Cerebellar cortex (tissue), 1 donor: ENCODE measurements around the gene MORN1.
"Not testable (repeated sequence)": the region's sequence is repeated elsewhere in the genome, so short reads cannot be mapped to it uniquely, and the experiment has no call there.

Source experiments
- DNase-seq: peaks from one replicate; pipeline ENCODE4 v3.0.0-alpha.2; 2015; ENCODE audit warnings: low spot score

MORN1 gene

GRCh38 chr1:2391041-2391930, at the start of gene MORN1, which contains the start of gene RER1:
TSS of gene MORN1 (minus strand) at chr1:2391554. CDS start at chr1:2391533, 21 bp downstream.
TSS of gene RER1 (plus strand) at chr1:2391841. CDS start at chr1:2395791, 3,950 bp downstream.
- peak; percentile 98 for DNase-seq

DNA sequence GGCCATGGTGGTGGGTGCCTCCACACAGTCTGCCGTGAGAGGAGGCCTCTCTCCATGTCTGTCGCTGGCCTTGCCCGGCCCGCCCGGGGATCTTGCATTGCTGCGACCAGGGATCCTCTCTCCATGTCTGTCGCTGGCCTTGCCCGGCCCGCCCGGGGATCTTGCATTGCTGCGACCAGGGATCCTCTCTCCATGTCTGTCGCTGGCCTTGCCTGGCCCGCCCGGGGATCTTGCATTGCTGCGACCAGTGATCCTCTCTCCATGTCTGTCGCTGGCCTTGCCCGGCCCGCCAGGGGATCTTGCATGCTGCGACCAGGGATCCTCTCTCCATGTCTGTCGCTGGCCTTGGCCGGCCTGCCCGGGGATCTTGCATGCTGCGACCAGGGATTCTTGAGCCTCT, 49.0 kb upstream of the MORN1 start:
- DNase-seq = not testable (repeated sequence)

DNA sequence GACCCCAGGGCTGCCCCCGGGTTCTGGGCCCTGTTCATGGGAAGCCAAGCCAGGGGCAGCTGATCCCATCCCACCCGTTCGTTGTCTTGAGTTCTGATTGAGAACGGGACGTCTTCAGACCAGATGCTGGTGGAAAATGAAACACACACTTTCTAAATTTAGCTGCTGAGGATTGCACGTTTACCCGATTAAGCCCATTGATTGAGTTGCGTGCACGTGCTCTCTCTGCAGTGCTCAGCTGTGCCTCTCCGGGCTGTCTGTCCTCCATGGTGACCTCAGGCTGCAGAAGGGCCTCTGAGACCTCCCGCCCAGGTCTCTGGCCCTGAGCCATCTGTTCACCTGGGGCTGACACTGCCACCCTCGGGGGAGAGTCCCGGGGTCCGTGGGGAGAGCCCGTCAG, 48.0 kb upstream of the MORN1 start:
- DNase-seq = no peak

- no peak for DNase-seq
Observed at GRCh38 chr1:2438641-2439040, 47.3 kb upstream of the MORN1 start.

GRCh38 chr1:2438038-2438437, 46.7 kb upstream of the MORN1 start:
- DNase-seq = peak; percentile 83

GRCh38 chr1:2437617-2438016, 46.3 kb upstream of the MORN1 start:
- no peak for DNase-seq

DNA sequence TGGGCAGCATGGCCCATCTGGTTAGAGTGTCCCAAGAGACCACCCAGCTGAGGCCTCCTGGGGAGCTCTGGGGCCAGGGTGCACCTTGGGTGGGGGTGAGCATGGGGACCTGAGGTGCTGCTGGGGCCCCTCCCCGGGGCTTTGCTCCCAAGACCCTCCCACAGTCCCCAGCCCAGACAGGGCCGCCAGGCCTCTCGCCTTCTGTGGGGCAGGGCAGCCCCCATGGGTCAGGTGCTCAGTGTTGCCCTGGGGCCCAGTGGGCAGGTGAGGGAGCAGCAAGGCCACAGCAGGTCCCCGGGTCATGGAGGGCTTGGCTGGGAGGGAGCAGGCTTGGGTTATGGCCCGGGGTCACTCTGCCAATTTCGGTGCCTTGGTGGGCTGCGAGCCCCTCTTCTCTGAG, 45.5 kb upstream of the MORN1 start:
- no peak for DNase-seq

- DNase-seq = no peak
Observed at GRCh38 chr1:2435746-2436355, 44.5 kb upstream of the MORN1 start.

DNA sequence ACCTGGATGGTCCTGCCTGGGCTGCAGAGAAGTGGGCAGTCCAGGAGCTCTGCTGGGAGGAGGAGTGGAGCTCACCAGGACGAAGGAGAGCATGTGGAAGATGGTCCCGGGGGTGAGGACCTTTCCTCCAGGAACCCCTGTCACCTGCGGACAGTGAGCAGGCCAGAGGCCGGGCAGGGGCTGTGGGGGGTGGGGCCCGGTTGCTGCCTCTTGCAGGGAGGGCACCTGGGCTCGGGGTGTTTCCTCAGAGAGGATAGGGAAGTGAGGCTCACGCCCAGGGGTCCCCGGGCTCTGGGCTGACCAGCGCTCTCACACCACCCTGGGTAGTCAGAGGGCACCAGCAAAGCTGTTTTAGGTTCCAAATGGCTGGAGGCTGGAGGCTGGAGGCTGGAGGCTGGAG, 43.7 kb upstream of the MORN1 start:
- DNase-seq = no peak

- DNase-seq = no peak
Observed at GRCh38 chr1:2433936-2434655, 42.7 kb upstream of the MORN1 start.

DNA sequence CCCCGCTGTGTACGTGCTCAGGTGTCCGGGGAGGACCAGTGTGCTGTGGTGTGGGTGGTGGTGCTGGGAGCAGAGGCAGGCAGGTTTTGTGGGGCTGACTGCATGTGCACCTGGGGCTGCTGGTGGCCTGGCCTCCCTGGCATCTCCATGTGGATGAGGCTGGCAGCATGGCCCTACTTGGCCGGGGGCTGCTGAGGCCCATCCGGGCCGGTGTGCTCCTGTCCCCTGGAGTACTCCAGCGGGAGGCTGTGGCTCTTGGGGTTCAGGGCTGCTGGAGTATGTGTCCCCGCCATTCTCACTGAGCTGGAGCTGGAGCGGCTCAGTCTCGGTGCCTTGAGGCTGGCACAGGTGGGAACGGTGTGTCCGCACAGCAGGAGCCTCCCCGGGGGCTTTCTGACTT, 41.8 kb upstream of the MORN1 start:
- no peak for DNase-seq

DNA sequence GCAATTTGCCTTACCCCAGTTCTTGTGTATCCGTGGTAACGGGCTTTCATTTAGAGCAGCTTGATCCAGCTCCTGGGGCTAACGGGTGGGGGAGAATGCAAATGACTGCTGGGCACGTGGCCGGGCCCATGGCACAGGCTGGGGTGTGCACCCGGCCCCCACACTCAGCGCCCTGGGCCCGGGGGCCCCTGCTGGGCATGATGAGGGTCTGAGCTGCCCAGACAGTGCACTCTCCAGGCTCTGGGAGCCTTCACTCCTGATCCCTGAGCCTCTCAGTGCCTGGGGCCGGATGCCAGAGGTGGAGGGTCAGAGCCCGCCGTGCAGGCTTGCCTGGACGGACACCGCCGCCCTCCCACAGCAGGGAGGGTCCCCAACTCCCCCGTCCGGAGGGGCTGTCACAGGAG, 41.1 kb upstream of the MORN1 start:
- no peak for DNase-seq

- no peak for DNase-seq
Observed at GRCh38 chr1:2431518-2431917, 40.2 kb upstream of the MORN1 start.

- DNase-seq = no peak
Observed at GRCh38 chr1:2431103-2431502, 39.7 kb upstream of the MORN1 start.

DNA sequence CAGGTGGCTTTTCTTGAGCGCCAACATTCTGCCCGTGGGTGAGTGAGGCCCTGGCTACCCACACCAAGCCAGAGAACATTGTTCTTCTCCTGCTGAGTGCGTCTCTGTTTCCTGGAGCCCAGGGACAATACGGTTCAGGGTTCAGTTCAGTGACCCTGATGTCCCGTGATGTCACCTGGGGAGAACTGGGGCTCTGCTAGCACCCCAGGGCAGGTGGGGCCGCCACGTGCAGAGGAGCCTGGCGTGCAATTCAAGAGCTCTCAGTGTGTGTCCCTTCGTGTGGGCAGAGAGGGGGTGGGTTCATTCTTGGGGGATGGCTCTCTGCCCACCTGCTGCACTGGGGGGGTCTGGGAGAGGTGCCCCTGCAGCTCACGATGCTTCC, 39.2 kb upstream of the MORN1 start:
- DNase-seq = no peak

DNA sequence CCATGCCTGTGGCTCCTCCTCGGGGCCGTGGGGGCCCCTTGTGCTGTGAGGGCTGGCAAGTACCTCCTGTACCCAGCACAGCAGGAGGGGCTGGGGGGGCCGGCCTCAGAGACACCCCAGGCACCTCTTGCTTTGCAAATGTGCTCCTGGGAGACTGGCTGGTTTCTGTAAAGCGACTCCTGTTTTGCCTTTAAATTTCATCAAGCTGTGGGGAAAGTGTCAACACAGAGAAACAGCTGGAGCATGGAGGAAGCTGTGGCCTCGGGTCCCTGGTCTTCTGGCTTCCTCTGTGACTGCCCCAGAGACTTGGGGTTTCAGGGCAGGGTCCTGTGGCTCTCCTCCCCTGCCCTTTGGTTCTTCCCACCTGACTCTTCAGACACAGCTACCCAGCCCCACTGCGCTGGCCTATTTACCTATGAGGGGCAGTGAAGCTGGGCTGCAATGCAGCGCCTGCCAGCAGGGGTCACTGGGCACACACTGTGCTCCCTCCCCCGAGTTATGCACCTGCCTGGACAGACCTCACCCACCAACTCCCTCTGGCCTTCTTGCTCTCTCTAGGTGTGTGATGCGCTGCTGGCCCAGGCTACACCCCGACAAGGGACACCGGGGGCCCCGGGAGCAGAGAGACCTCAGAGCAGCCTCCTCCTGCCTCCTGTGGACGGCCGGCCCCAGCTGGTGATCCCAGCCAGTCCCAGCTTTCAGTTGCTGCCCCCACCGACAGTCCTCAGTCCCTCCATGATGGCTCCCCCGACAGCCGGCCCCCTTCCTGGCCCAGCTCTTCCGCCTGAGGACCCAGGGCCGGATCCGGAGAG, 38.6 kb upstream of the MORN1 start:
- DNase-seq = no peak

DNA sequence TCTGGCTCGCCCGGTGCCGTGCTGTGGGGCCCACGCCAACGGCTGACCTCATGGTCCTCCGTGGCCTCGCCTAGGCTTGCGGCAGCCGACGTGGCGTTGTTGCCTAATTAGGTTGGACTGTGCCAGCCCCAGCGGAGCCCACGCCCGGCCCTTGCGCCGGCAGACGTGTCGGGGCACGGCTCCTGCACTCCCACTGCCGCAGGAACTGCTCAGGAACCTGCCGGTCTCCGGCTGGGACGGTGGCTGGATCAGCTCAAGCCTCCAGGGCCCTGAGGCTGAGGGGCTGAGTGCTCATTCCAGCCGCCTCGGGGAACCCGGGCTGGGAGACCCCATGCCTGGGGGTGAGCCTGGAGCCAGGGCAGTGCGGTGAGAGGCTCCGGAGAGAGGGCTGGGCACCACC, 37.1 kb upstream of the MORN1 start:
- no peak for DNase-seq

DNA sequence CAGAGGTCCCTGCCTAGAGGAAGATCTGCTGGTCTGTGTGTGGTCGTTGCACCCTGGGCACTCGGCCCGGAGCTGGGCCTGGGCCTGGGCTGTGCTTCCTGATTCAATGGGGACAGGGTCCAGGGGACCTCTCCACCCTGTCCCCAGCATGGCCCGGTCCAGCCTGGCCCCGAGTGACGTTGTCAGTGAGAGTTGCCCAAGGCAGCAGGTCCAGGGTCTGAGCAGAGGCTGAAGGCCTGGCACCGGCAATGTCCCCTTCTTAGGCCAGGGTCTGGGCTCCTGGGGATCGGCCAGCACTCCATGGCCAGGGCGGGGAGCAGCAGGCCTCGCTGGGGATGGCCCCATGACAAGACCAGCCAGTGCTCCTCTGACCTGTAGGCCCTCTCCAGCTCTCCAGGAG, 36.6 kb upstream of the MORN1 start:
- no peak for DNase-seq

DNA sequence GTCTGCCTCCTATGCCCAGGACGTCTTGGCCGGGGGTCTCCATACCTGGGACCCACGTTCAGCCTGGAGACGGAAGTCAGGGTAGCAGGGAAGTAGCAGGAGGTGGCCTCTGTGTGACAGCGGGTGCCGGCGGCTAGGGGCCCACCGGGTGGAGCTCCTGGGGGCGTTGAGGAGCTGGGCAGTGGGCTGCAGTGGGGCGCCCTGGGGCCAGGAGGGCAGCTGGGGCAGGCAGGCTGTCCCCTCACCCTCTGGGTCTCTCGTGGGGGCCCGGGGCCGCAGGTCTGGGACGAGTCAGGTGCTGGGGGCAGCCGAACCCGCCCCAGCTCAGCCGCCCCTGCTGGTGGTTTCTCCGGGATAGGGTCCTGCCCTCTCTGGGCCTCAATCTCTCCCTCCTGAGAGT, 35.7 kb upstream of the MORN1 start:
- DNase-seq = no peak

DNA sequence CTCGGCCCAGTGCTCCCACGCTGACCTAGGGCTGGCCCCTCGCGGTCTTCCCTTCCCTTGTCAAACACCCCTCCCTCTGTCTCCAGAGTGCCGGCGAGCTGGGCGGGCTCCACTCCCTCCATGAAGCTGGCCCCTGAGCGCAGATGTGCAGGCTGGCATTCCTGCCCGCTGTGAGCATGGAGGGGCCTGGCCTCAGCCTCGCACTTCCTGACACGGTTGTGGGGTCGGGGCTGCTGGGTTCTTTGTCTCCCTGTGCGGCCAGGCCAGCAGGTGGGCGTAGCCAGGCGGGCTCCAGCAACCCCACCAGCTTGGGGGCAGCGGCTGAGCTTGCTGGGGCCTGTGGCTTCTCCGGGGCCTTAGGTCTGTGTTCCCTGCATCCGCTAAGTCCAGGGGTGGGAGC, 35.2 kb upstream of the MORN1 start:
- no peak for DNase-seq

- no peak for DNase-seq
Observed at GRCh38 chr1:2425892-2426291, 34.5 kb upstream of the MORN1 start.

GRCh38 chr1:2422523-2422922, 31.2 kb upstream of the MORN1 start:
- DNase-seq = no peak
